Gastroesophageal sphincter (tissue), 4 donors: ENCODE data around the gene SLC25A25. TPM values are rescaled to one million over a fixed set of nuclear protein-coding genes. Genes with fewer than 3 reads are reported as not detected.

ENCODE experiments used
- ATAC-seq: fragments of 150-250 bp; one replicate; pipeline ENCODE4 v1.9.1; 2016; ENCODE audit warnings: mild to moderate bottlenecking, moderate library complexity
- H3K27ac ChIP-seq, 4 donors: fragments of 200-600 bp; sonication (generic) in 3 of 4; 1 replicate in 3 of 4; 2 replicates in 1 of 4; pipeline ENCODE4 v1.5.1; 2016 to 2019
- H3K27me3 ChIP-seq: fragments of 200-600 bp; sonication (generic); one replicate; pipeline ENCODE4 v1.5.1; 2019
- H3K36me3 ChIP-seq, 2 donors: fragments of 200-600 bp; sonication (generic); one replicate each; pipeline ENCODE4 v1.5.1; 2019; ENCODE audit warnings: control low read depth in 1 of 2
- H3K4me1 ChIP-seq, 3 donors: fragments of 200-600 bp; sonication (generic); 1 replicate in 2 of 3; 2 replicates in 1 of 3; pipeline ENCODE4 v1.5.1; 2016 to 2019; ENCODE audit warnings: control low read depth in 2 of 3
- H3K4me3 ChIP-seq, 2 donors: fragments of 200-600 bp; sonication (generic); one replicate each; pipeline ENCODE4 v1.5.1; 2019; ENCODE audit warnings: mild to moderate bottlenecking in 1 of 2, moderate library complexity in 1 of 2
- H3K9me3 ChIP-seq, 3 donors: fragments of 200-600 bp; sonication (generic); one replicate each; pipeline ENCODE4 v1.5.1; 2017 to 2019; ENCODE audit warnings: control low read depth in 2 of 3
- CTCF ChIP-seq, 4 experiments: fragments of 200-600 bp in 2 of 4; fragments of 450-650 bp in 2 of 4; sonication (generic) in 1 of 4; IDR thresholded peaks; one replicate each; pipeline ENCODE4 v1.5.1; 2017 to 2019; ENCODE audit warnings: antibody characterized with exemption in 4 of 4, mild to moderate bottlenecking in 2 of 4, moderate library complexity in 2 of 4
- EP300 ChIP-seq: sonication (generic); formaldehyde crosslinking; IDR thresholded peaks from one replicate; pipeline ENCODE4 v1.6.1; 2017; ENCODE audit warnings: antibody characterized with exemption, mild to moderate bottlenecking
- POLR2A ChIP-seq, 2 donors: fragments of 450-650 bp; IDR thresholded peaks; one replicate each; pipeline ENCODE4 v1.6.1; 2017; ENCODE audit warnings: antibody characterized with exemption in 2 of 2, mild to moderate bottlenecking in 2 of 2, moderate library complexity in 1 of 2
- POLR2AphosphoS5 ChIP-seq: sonication (generic); formaldehyde crosslinking; IDR thresholded peaks from one replicate; pipeline ENCODE4 v1.6.1; 2017; ENCODE audit warnings: antibody characterized with exemption
- WGBS, 2 donors: methylation state at CpG; one replicate each; pipeline ENCODE4 v1.1.5; 2018; ENCODE audit warnings: low coverage in 1 of 2; 5-methylcytosine and 5-hydroxymethylcytosine counted together
- total RNA-seq, 4 donors: library from RNA; depleted of rRNA; stranded (reverse); fragments of >200 nt; gene quantifications; one replicate each; pipeline ENCODE4 v1.1.0, GENCODE V29; 2016

SLC25A25 gene
- total RNA-seq, 4 donors from 2014 or later: 16.1 to 64.1 (median 18.3) TPM

GRCh38 chr9:128155736-128156500 is 87.9 kb downstream of the SLC25A25 start:
- Histone ChIP-seq H3K36me3 (no peaks in the 10 kb centered on the region), H3K4me1 (peaks cover 0 to 14% (median 4%) of the 10 kb centered on the region in 3 donors), H3K9me3 (no peaks in the 10 kb centered on the region), H3K27me3 (no peaks in the 10 kb centered on the region), H3K27ac (no peak overlapping the region), H3K4me3 (no peak overlapping the region)
- WGBS, 2 donors: 85% methylated on average over 2 of the region's 7 CpGs; no CpG with 5 or more reads in 1 of the 2 donors
- ATAC-seq: no peak
- no peak for TF ChIP-seq POLR2AphosphoS5
- TF ChIP-seq POLR2A (IDR thresholded peaks at IDR 0.05): no peak
- no peak for TF ChIP-seq EP300
- TF ChIP-seq CTCF (IDR thresholded peaks at IDR 0.05): no peak

Other genes starting within 250 kb of the SLC25A25 start
- 10 to 100 TPM; 21.3 to 76.5 (median 48.0) TPM for gene ENG, start 213.6 kb upstream of the SLC25A25 start, total RNA-seq
- 10 to 100 TPM; 46.7 to 73.9 (median 49.7) TPM for gene AK1, start 190.6 kb upstream of the SLC25A25 start, total RNA-seq
- gene ST6GALNAC6, start 168.6 kb upstream of the SLC25A25 start, total RNA-seq: 100 to 1,000 TPM; 112 to 146 (median 132) TPM
- 10 to 100 TPM; 25.2 to 49.7 (median 31.7) TPM for gene ST6GALNAC4, start 151.2 kb upstream of the SLC25A25 start, total RNA-seq
- gene PIP5KL1, start 137.5 kb upstream of the SLC25A25 start, total RNA-seq: 1 to 10 TPM in 2 of 4 donors, under 1 TPM in 1, not detected in 1; 0.66 to 3.4 (median 3.1) TPM
- 10 to 100 TPM in 2 of 4 donors, 1 to 10 TPM in 2; 8.9 to 15.0 (median 11.2) TPM for gene DPM2, start 130.4 kb upstream of the SLC25A25 start, total RNA-seq
- gene EEIG1, start 87.2 kb upstream of the SLC25A25 start, total RNA-seq: 10 to 100 TPM in 3 of 4 donors, 1 to 10 TPM in 1; 7.0 to 22.0 (median 16.3) TPM
- 10 to 100 TPM in 1 of 4 donors, 1 to 10 TPM in 3; 5.3 to 11.4 (median 8.6) TPM for gene NAIF1, start 912 bp upstream of the SLC25A25 start, total RNA-seq
- gene PTGES2, start 59.5 kb downstream of the SLC25A25 start, total RNA-seq: 10 to 100 TPM; 46.1 to 85.8 (median 57.5) TPM
- gene LCN2, start 81.2 kb downstream of the SLC25A25 start, total RNA-seq: 100 to 1,000 TPM in 1 of 4 donors, 1 to 10 TPM in 1, under 1 TPM in 1, not detected in 1; 0.58 to 222 (median 1.4) TPM
- gene BBLN, start 92.0 kb downstream of the SLC25A25 start, total RNA-seq: 100 to 1,000 TPM; 139 to 165 (median 145) TPM
- 10 to 100 TPM; 41.7 to 83.9 (median 58.1) TPM for gene CIZ1, start 123.3 kb downstream of the SLC25A25 start, total RNA-seq
- 10 to 100 TPM in 2 of 4 donors, 1 to 10 TPM in 2; 8.6 to 22.3 (median 14.4) TPM for gene DNM1, start 135.1 kb downstream of the SLC25A25 start, total RNA-seq
- 100 to 1,000 TPM in 1 of 4 donors, 10 to 100 TPM in 3; 71.1 to 130 (median 83.1) TPM for gene GOLGA2, start 207.8 kb downstream of the SLC25A25 start, total RNA-seq
- 10 to 100 TPM; 18.2 to 27.5 (median 24.5) TPM for gene SWI5, start 208.0 kb downstream of the SLC25A25 start, total RNA-seq